ENCODE measurements around the gene BPIFB1.

BPIFB1 gene

GRCh38 chr20:33303595-33303994 lies 20.6 kb downstream of the BPIFB1 start:
- H3K36me3 Mint-ChIP-seq: no peaks in the 10 kb centered on the region
- H3K27ac Mint-ChIP-seq: no peak overlapping the region
- H3K27me3 Mint-ChIP-seq: no peaks in the 10 kb centered on the region
- no peak overlapping the region for H3K4me3 Mint-ChIP-seq
- no peaks in the 10 kb centered on the region for H3K9me3 Mint-ChIP-seq
- H3K4me1 Mint-ChIP-seq: no peaks in the 10 kb centered on the region

- H3K27me3 Mint-ChIP-seq: no peaks in the 10 kb centered on the region
- H3K27ac Mint-ChIP-seq: no peak overlapping the region
- no peaks in the 10 kb centered on the region for H3K36me3 Mint-ChIP-seq
- H3K4me3 Mint-ChIP-seq: no peak overlapping the region
- no peaks in the 10 kb centered on the region for H3K9me3 Mint-ChIP-seq
- no peaks in the 10 kb centered on the region for H3K4me1 Mint-ChIP-seq
Observed at GRCh38 chr20:33304046-33304445, 21.0 kb downstream of the BPIFB1 start.

DNA sequence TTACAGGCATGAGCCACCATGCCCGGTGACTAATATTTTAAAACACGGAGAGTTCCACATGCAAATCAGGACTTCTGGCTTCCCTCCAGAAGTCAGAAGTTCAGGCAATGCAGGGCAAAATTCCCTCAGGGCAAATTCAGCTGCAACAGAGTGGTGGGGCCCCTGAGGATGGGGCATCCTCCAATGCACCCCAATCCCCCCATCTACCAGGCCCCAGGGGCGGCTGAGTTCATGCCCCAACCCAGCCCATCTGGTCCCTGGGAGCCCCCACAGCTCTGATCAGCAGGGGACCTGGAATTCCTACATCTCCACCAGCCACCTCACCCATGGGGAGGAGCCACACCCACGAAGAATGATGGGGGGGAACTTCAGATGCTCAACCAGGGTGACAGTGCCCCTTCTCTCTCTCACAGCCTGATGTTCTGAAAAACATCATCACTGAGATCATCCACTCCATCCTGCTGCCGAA lies 22.6 kb downstream of the BPIFB1 start:
- H3K27me3 Mint-ChIP-seq: no peaks in the 10 kb centered on the region

DNA sequence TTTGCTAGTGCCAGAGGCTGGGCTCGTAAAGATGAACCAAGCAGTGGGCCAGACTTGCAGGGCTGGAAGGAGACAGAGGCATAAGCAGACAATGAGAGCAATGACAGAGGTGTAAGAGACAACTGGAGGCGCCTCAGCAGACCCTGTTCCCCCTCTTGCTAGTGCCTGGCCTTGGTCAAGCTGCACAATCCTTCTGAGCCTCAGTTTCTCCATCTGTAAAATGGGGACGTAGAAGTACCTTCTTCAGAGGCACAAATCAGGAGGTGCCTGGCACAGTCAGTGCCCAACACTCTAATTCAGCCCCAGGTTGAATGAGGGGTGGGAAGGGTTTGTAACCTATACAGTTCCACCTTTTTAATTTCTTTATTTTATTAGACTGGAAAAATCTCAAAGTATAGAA lies 23.2 kb downstream of the BPIFB1 start:
- no peaks in the 10 kb centered on the region for H3K27me3 Mint-ChIP-seq
- no peaks in the 10 kb centered on the region for H3K9me3 Mint-ChIP-seq
- H3K36me3 Mint-ChIP-seq: no peaks in the 10 kb centered on the region
- H3K4me1 Mint-ChIP-seq: no peaks in the 10 kb centered on the region
- no peak overlapping the region for H3K4me3 Mint-ChIP-seq
- no peak overlapping the region for H3K27ac Mint-ChIP-seq

More for the DNA sequence above, 22.6 kb downstream of the BPIFB1 start:
- Mint-ChIP-seq H3K4me1 (no peaks in the 10 kb centered on the region), H3K36me3 (no peaks in the 10 kb centered on the region), H3K9me3 (no peaks in the 10 kb centered on the region), H3K27ac (no peak overlapping the region), H3K4me3 (no peak overlapping the region)

GRCh38 chr20:33306807-33307206 lies 23.8 kb downstream of the BPIFB1 start:
- Mint-ChIP-seq H3K4me1 (no peaks in the 10 kb centered on the region), H3K36me3 (no peaks in the 10 kb centered on the region), H3K27ac (no peak overlapping the region), H3K4me3 (no peak overlapping the region), H3K9me3 (no peaks in the 10 kb centered on the region), H3K27me3 (no peaks in the 10 kb centered on the region)

GRCh38 chr20:33308668-33309067 lies 25.7 kb downstream of the BPIFB1 start:
- Mint-ChIP-seq H3K9me3 (no peaks in the 10 kb centered on the region), H3K4me3 (no peak overlapping the region), H3K27ac (no peak overlapping the region), H3K4me1 (no peaks in the 10 kb centered on the region), H3K36me3 (no peaks in the 10 kb centered on the region), H3K27me3 (no peaks in the 10 kb centered on the region)

GRCh38 chr20:33309631-33310030 lies 26.6 kb downstream of the BPIFB1 start:
- H3K4me3 Mint-ChIP-seq: no peak overlapping the region
- no peaks in the 10 kb centered on the region for H3K36me3 Mint-ChIP-seq
- no peaks in the 10 kb centered on the region for H3K9me3 Mint-ChIP-seq
- no peaks in the 10 kb centered on the region for H3K4me1 Mint-ChIP-seq
- no peaks in the 10 kb centered on the region for H3K27me3 Mint-ChIP-seq
- H3K27ac Mint-ChIP-seq: no peak overlapping the region

GRCh38 chr20:33310327-33310899 lies 27.4 kb downstream of the BPIFB1 start:
- no peaks in the 10 kb centered on the region for H3K36me3 Mint-ChIP-seq
- H3K27me3 Mint-ChIP-seq: no peaks in the 10 kb centered on the region
- no peaks in the 10 kb centered on the region for H3K9me3 Mint-ChIP-seq
- H3K4me3 Mint-ChIP-seq: no peak overlapping the region
- no peaks in the 10 kb centered on the region for H3K4me1 Mint-ChIP-seq
- no peak overlapping the region for H3K27ac Mint-ChIP-seq

DNA sequence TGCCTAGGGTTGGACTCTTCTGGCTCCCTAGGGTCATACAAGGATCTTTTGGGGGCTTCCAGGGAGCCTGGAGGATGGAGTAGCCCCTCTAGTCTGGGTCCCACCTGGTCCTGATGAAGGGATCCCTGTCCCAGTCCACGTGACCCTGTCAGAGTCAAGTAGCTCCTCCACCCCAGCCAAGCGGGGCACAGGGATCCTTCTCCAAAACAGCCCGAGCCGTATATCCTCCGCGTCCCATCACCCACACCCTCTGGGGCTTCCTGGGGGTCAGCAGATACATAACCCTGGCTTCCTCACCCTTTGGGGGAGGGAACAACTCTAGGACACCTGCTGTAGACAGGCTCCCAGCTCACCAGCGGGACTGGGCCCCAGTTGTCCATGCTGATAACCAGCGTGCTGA lies 28.0 kb downstream of the BPIFB1 start:
- Mint-ChIP-seq H3K9me3 (no peaks in the 10 kb centered on the region), H3K4me1 (no peaks in the 10 kb centered on the region), H3K27ac (no peak overlapping the region), H3K36me3 (no peaks in the 10 kb centered on the region), H3K27me3 (no peaks in the 10 kb centered on the region), H3K4me3 (no peak overlapping the region)

DNA sequence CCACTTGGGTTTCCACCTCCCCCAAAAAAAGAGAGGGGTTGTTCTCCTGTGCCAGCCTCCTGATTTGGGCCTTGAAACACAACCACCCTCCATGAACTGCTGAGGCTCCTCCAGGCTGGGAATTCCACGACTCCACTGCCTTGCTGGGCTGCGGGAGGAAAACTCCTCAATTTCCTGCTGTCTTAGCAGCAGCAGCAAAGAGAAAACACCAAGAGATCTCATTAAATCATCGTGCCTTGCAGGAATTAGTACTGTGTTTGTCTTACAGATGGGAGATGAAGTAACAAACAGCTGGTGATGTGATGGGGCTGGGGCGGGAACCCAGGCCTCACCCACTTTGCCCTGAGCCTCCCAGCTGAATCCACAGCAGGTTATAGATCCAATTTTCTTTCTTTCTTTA lies 29.0 kb downstream of the BPIFB1 start:
- no peaks in the 10 kb centered on the region for H3K4me1 Mint-ChIP-seq
- no peaks in the 10 kb centered on the region for H3K9me3 Mint-ChIP-seq
- no peaks in the 10 kb centered on the region for H3K36me3 Mint-ChIP-seq
- H3K27ac Mint-ChIP-seq: no peak overlapping the region
- no peak overlapping the region for H3K4me3 Mint-ChIP-seq
- no peaks in the 10 kb centered on the region for H3K27me3 Mint-ChIP-seq

- no peaks in the 10 kb centered on the region for H3K9me3 Mint-ChIP-seq
- no peaks in the 10 kb centered on the region for H3K36me3 Mint-ChIP-seq
- no peaks in the 10 kb centered on the region for H3K27me3 Mint-ChIP-seq
- H3K27ac Mint-ChIP-seq: no peak overlapping the region
- H3K4me3 Mint-ChIP-seq: no peak overlapping the region
- no peaks in the 10 kb centered on the region for H3K4me1 Mint-ChIP-seq
Observed at GRCh38 chr20:33312583-33312982, 29.6 kb downstream of the BPIFB1 start.

- Mint-ChIP-seq H3K4me3 (no peak overlapping the region), H3K27me3 (no peaks in the 10 kb centered on the region), H3K27ac (no peak overlapping the region), H3K9me3 (no peaks in the 10 kb centered on the region), H3K36me3 (no peaks in the 10 kb centered on the region), H3K4me1 (no peaks in the 10 kb centered on the region)
Observed at GRCh38 chr20:33313686-33314314, 30.8 kb downstream of the BPIFB1 start.

DNA sequence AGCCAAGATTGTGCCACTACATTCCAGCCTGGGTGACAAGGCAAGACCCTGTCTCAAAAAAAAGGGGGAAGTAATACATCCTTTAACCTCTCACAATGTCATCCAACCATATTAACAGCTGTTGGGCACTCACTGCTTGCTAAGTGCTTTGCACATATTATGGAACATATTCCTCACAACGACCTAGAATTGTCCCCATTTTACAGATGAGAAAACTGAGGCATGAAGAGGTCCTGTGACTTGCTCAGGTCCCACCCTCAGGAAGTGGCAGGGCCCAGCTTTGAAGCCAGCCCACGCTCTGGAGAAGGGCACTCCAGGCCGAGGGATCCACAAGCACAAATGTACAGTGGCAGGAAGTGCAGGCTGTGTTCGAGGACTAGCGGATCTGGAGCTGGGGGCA lies 33.3 kb downstream of the BPIFB1 start:
- Mint-ChIP-seq H3K9me3 (no peaks in the 10 kb centered on the region), H3K4me1 (no peaks in the 10 kb centered on the region), H3K27ac (no peak overlapping the region), H3K4me3 (no peak overlapping the region), H3K36me3 (no peaks in the 10 kb centered on the region), H3K27me3 (no peaks in the 10 kb centered on the region)

GRCh38 chr20:33316958-33317357 lies 33.9 kb downstream of the BPIFB1 start:
- Mint-ChIP-seq H3K27me3 (no peaks in the 10 kb centered on the region), H3K4me3 (no peak overlapping the region), H3K36me3 (no peaks in the 10 kb centered on the region), H3K4me1 (no peaks in the 10 kb centered on the region), H3K9me3 (no peaks in the 10 kb centered on the region), H3K27ac (no peak overlapping the region)

DNA sequence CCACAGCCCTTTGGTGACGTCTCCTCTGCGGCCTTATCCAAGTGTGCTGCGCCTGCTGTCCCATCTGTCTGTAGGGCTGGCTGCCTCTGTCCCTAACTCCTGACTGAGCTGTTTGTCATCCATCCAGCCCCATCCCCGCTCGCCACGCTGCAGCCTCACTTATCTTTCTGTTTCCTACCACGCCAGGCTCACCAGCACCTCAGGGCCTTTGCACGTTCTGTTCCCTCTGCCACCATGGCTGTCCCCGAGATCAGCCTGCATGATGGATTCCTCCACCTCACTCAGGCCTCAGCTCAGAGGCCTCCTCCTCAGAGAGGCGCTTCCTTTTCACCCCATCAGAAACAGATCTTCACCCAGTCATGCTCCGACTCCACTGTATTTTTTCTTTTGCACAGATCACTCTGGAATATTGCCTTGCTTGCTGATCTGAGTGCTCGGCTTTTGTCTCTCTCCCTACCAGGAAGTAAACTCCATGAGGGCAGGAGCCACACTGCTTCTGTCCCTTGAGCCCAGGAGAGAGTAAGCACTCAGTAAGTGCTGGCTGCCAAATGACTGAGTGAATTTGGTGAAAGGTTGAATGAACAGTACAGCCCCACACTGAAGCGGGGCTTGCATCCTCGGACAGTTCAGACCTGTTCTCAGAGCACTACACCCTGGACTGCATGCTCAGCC lies 34.5 kb downstream of the BPIFB1 start:
- Mint-ChIP-seq H3K27ac (no peak overlapping the region), H3K4me3 (no peak overlapping the region), H3K36me3 (no peaks in the 10 kb centered on the region), H3K9me3 (no peaks in the 10 kb centered on the region), H3K4me1 (no peaks in the 10 kb centered on the region), H3K27me3 (no peaks in the 10 kb centered on the region)

- H3K4me3 Mint-ChIP-seq: no peak overlapping the region
- no peaks in the 10 kb centered on the region for H3K36me3 Mint-ChIP-seq
- H3K4me1 Mint-ChIP-seq: no peaks in the 10 kb centered on the region
- H3K27ac Mint-ChIP-seq: no peak overlapping the region
- H3K27me3 Mint-ChIP-seq: no peaks in the 10 kb centered on the region
- H3K9me3 Mint-ChIP-seq: no peaks in the 10 kb centered on the region
Observed at GRCh38 chr20:33318096-33318429, 35.0 kb downstream of the BPIFB1 start.

Measured in activated naive CD4-positive, alpha-beta T cell treated with anti-CD3 and anti-CD28 coated beads, Interleukin-2, amount 50 U/mL, for 24 hours (primary cell).